HG03039 (cell line): ENCODE results near the gene PREP.

ENCODE experiments used
- ATAC-seq: cut with Tn5 transposase; IDR thresholded peaks from one replicate; pipeline ENCODE4 v1.9.1; 2021; ENCODE audit warnings: mild to moderate bottlenecking, moderate library complexity; ENCODE audit not compliant: unreplicated experiment

The PREP gene

DNA sequence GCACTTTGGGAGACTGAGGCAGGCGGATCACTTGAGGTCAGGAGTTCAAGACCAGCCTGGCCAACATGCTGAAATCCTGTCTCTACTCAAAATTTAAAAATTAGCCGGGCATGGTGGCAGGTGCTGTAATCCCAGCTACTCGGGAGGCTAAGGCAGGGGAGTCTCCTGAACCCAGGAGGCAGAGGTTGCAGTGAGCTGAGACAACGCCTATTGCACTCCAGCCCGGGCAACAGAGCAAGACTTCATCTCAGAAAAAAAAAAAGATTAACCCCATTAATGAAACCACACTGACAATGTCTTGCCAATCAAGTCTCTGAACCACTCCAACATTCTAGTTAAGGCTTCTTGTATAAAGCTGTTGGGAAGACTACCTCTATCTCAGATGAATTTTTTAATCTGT is 4.0 kb downstream of the PREP start:
- no peak for ATAC-seq

DNA sequence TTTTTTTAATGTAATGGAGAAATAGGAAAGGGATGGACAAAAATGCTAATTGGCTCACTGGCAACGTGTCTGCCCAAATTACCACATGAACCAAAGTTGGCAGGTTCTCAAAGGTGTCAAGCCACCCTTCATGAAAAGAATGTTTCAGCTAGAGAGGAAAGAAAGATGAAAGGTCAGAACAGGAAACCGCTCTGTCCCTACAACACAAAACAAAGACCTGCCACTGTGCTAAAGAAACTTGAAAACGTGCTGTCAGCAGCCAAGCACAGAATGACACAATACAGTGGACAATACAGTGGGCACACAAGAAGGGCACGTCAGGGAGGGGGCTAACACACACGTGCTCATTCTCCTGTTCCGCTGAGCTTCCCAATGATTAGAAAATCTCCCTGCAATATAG is 4.9 kb downstream of the PREP start:
- no peak for ATAC-seq

DNA sequence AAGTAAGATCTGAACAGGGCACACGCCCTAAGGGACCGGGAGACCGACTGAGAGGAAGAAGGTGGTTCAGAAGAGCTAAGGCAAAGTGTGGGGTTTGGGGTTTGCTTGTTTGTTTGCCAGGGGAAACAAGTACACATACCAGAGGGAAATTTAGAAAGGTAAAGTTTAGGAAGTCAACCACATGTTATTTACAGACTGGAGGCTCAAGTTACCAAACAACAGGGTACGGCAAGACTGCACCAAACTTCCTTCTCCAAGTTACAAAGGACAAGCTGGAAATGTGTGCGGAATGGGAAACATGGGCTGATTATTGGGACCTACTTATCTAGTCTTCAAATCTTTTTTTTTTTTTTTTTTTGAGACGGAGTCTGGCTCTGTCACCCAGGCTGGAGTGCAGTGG is 11.2 kb downstream of the PREP start:
- no peak for ATAC-seq

DNA sequence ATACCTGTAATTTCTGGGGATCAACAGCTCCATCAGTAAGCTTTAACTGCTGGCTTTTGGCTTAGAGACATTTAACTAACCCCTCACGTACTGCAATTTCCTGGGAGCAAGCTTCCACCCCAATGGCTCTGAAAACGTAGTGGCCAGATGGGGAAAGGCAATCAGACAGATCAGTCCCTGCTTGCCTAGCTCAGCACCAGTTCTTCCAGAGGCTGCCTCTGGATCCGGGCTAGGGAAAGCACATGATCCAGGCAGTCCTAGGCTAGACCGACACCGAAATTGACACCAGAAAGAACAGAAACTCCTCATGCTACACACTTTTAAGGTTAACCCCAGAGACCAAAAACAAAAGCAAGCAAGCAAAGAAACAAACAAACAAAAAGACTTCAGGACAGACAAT is 13.3 kb downstream of the PREP start:
- no peak for ATAC-seq

DNA sequence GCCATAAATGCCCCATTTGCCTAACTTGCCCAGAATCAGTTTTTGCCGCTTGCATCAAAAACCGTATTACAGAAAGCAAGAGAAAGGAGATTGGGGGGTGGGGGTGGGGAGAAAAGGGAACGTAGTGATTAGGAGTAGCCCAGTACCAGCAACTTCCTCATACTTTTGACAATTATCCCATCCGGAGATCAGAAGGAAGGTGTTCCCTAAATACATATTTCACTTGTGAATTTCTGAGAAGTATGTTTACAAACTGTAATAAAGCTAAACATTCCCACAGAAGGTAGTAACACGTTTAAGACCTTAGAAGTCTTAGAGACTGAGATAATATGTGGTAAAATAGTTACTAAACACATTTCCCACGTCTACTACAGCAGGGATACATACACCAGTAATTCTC is 14.5 kb downstream of the PREP start:
- no peak for ATAC-seq

DNA sequence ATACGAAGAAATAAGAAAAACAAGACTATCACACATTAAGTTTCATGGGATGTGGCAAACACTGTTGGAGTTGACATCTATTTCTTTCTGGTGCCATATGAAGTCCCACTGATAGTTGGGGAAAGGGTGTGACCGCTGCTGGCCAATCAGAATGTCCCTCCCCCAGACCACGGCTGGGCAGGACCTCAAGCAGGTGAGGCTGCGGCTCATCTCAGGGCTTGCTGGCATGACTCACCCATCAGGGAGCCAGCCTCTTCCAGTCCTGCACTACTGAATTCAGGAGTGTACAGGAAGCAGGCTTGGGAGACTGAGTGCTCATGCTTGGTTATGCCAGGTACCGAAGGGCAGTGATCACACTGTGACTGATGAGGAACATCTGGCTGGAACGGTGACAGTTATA is 18.9 kb downstream of the PREP start:
- no peak for ATAC-seq

DNA sequence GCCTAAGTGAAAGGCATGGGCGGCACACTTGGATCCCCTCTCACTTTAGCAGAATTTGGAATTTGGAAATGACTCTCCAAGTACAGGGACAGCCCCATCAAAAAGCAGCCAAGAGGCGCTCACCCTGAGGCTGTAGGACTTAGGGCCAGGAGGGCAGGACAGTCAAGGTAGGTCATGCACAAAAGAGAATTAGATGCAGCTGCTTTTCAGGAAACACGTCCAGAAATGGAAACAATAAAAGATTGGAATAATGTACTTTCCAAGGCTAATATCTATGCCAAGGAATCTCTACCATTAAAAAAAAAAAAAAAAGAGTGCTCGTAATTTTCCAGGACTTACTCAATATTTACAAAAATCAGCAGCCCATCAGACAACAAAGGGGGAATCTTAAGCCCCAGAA is 19.9 kb downstream of the PREP start:
- ATAC-seq = no peak

DNA sequence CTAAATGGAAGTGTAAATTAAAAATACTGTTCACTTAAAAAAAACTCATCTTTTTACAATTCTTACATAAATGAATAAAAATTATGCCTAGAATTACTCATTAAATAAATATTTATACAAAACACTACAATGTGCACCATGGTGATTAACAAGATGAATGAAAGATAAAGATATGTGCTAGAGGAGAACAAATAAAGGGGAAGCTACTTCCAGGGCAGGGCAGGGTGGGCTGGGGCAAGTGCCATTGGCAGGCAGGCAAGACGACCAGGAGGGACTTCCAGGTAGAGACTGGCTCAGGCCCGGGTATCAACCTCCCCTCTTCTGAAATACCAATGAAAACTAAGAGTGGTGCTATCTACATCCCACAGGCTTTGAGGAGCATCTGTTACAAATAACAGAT is 20.4 kb downstream of the PREP start:
- no peak for ATAC-seq

DNA sequence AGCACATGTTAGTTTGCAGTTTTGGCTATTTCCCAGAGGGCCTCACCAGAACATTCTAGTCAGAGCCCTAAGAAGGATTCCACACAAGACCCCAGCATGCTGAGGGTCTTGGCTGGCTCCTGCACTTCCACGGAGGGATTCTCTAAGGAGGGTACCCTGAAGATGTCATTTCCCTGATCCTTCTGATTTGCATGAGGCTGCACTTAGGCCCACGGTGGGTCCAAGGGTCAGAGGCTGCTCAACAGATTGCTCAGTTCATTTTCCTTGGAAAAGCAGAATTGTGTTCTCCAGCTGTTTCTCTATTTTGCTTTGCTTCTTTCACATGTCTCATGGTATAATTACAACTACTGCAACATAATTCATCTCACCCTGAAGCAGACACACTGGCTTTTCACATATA is 22.2 kb downstream of the PREP start:
- no peak for ATAC-seq

DNA sequence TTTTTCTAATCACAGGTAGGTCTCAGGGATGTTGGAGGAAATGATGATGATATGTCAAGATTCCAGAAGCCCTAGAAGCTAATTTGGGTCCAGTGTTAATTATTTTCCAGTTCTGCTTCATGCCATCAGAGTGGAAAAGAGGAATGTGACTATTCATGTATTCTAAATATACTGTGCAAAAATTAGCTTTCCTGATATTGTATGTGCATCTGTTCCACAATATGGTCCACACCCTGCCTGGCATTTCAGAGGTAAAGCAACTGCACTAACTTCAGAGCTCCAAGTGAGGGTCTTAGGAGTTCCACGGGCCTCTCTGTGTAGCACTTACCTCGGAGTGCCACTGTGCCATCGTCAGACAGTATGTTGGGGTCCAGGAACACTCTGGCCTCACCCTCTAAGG is 27.1 kb downstream of the PREP start:
- ATAC-seq = no peak

DNA sequence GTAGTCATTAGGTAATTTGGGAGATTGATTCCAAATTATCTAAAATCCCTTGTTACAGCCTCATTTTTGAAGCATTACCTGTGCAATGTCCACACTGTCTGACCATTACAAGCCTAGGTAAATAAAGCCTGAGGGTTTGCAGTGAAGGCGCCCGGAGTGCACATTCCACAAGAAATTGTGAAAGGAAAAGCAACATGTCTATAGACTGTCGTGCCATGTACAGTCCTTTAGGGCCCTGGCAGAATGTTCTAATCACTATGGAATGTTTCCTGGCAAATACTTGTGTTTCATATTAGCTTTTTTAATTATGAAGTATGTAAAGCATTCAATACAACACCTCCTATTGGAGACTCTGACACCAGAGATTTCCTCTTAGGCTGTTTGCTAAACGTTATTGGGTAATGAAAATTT is 28.9 kb downstream of the PREP start:
- no peak for ATAC-seq

DNA sequence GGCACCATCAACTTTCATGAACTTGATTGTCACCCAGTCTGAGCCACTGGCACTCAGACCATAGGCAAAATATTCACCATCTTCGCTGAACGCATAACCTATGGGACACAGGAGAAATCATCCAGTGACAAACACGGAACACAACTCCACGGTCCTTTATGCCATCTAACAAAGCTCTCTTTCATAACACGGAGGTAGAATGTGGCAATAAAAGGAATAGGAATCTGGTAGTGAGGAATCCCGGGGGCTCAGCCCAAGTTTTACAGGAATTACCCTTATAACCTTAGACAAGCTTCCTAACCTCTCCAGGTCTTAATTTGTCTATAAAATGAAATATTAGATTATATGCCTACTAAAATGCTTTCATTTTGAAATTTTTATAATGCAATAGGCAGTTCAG is 29.4 kb downstream of the PREP start:
- ATAC-seq = no peak

DNA sequence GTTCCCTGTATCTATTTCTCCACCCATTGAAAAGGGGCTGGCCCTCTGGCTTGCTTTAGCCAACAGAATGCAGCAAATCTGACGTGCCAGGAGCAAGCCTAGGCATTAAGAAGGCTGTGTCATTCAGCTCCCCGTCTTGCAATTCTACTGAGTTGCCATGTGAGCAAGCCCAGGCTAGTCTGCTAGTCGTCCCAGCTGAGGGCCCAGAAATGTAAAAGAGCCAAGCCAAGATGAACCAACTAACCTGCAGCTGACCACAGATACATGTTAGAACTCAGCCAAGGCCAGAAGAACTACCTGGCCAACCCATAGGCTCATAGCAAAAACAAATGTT is 30.1 kb downstream of the PREP start:
- ATAC-seq = no peak

DNA sequence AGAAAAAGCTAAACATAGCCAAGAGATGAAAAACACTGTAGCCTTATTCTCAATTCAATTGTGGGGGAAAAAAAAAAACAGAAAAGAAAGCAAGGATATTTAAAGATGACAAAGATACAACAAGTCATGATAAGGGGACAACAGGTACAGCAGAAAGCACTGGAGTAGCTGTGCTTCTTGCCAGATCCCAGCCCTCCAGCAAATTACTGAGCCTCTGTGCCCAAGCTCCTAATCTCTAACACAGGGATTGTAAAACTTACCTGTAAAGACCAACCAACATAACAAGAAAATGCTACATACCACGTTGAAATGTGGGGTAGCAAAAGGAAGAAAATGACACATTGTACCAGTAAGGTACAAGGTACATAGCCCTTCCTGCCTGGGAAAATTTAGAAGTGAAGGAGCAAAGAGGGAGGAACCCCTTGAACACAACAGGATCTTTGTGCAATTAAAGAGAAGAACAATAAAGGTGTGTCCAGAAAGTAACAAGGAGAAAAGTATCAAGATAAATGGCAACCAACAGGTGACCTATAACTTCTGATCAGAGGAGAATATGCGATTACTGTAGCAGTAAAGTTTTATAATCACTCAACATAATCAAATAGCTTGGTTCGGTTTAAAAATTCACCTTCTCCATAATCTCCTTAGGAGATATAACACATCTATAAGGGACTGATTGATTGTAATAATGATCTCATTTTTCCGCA is 30.6 kb downstream of the PREP start:
- no peak for ATAC-seq

DNA sequence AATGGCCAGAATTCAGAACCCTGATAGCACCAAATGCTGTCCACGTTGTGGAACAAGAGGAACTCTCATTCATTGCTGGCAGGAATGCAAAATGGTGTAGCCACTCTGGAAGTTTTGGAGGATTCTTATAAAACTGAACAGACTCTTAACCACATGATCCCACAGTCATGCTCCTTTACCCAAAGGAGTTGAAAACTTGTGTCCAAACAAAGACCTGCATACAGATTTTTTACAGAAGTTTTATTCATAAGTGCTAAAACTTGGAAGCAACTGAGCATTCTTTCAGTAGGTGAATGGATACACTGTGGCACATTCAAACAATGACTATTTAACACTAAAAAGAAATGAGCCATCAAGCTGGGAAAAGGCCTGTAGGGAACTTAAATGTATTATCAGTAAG is 32.5 kb downstream of the PREP start:
- no peak for ATAC-seq

DNA sequence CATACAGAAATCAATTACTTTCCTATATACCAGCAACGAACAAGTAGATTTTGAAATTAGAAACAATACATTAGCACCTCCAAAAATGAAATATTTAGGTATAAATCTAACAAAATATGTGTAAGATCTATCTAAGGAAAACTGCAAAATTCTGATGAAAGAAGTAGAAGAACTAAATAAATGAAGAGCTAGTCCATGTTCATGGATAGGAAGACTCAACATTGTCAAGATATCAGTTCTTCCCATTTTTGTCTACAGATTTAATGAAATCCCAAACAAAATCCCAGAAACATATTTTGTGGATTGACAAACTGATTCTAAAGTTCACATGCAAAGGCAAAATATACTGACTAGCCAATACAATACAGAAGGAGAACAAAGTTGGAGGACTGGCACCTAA is 33.7 kb downstream of the PREP start:
- ATAC-seq = no peak

DNA sequence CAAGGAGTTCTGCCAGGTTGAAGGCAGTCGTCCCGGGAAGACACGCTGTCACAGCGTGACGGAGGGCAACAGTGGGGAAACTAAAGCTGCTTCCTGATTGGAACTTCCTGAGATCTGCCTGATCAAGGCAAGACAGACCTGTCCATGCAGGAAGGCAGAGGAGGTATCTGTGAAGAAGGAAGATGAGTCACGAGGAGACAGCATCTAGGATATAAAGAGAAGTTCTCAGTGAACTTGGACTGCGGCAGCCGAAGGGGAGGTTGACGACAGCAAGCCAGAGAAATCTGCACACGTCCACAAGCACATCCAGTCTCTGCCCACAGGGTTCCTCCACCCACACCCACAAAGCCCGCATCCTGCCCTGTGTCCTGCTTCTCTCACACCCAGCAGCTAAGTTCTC is 38.6 kb downstream of the PREP start:
- no peak for ATAC-seq

DNA sequence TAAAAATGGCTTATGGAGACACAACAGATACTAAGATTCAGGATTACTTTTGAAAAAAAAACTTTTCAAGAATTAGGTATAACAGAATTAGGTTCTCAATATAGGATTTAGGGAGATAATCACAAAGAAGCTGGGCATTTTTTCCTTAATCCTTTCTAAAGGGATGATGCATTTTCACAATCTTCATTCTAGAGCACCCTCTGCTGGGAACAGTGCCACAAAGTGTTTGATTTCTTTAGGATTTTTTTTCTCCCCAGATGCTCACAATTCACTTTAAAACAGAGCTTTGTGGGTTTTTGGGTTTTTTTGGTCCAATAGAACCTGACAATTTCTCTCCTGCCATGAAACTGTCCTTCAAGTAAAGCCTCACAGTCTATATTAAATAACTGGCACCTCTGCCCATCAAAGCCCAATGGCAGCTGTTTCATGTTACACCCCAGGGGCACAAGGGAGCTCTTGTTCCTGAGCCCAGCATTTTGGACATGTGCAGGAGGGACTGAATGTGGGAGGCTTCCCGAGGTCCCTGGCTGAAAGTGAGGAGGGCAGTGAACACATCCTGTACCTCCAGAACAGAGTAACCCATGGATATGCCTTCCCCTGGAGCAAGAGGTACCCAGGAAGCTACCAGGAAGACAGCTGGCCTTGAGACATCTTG is 39.7 kb downstream of the PREP start:
- no peak for ATAC-seq

DNA sequence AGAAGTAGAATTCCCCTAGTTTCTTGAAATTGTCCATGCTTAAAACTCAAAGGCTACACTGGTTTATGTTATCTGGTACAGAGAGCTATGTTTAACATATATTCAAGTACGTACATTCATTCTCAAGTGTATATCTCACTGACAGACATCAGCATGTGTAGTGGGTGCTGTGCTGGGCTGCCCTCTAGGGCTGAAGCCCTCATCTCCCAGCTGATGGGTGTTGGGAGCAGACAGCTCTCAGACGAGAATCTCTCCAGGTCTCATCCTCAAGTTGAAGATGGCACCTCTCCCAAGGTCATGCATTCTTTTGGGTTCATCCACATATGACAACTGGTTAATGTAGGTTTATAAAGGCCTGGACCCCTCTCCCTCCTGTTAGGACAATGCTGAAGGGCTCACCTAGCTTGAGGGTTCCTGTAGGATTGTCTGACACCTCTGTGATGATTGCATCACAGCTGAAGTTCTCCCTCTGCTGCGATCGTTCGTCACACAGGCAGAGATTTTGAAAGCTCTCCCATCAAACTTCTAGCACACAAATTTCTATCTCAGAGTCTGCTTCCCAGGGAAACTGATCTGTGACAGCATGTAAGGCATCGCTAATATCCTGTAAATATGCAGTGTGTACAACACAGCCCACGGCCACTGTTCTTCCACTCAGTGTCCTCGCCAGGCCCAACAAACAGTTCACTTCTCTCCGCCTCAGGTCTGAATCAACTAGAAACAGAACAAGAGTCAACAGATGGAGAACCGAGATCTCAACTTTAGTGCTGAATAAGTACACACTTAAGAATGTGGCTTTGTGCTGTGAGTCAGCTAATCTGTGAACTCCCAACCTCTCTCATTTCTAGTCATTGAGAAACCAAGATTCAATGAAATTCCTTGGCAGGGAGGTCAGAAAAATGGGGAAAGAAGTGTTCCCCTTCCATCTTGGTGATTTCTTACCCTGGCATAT is 43.2 kb downstream of the PREP start:
- ATAC-seq = peak; percentile 51

DNA sequence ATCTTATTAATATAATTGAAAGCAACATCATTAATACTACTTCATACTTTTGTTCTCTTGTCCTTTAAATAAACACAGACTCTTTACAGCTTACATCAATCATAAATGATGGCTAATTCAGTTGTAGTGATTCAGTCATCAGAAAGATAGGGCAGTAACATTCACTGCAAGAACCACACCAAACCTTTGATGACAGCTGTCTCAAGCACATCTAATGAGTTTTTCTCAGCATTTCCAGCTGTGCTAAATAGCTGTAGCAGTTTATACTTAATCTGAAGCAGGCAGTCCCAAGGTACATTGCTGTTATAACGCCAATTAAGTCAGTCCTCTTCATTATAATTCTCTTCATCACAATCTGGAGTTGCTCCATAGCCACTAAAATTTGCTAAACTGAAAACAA is 45.7 kb downstream of the PREP start:
- no peak for ATAC-seq

DNA sequence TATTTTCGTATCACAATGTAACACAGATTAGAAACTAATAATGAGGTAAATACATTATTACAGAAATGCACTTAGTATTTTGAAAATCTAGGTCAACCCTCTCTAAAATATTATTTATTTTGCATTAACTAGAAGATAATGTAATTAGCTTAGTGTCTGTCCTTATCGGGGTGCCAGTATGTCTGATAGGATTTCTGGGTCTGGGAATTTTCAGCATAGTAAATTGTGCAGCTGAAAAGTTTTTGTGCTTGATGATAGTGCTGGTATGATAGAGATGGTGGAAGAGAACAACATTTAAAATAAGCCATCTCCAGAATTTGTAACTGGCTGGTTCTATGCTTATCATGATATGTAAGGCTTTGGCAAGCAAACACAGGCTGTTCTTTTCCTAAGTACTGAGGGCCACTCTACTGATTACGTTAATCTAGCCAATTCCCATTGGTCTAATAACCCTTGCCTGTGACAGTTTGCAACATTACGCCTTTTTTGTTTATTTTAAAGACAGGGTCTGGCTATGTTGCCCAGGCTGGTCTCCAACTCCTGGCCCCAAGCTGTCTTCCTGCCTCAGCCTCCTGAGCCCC is 50.8 kb downstream of the PREP start:
- no peak for ATAC-seq

DNA sequence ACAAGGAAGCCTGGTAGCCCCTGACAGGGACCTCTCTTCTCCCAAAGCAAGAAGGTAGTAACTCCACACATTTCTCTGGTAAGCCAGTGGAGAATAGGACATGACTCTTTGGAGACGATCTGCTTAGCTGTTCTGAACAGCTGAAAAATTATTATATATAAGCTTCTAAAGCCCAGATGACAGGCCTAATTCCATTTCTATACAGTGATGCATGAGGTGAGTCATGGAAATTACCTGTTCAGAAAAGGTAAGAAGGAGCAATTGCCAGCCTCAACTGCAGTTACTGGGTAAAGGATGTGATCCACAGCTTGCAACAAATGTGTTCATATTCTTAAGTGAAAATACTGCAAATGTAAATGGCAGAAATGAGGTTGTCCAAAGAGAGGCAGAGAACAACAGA is 54.0 kb downstream of the PREP start:
- no peak for ATAC-seq
